Mucosa of gallbladder (tissue), 1 donor: ENCODE data around the gene PKNOX2. TPM values are rescaled to one million over a fixed set of nuclear protein-coding genes. Genes with fewer than 3 reads are reported as not detected.

Experiments
- DNase-seq: peaks from one replicate; pipeline ENCODE4 v3.0.0-alpha.2; 2020; ENCODE audit warnings: low spot score
- total RNA-seq: library from RNA; stranded (reverse); gene quantifications from one replicate; pipeline ENCODE4 v1.2.1, GENCODE V29; 2021
- donor health status: DM: no; HTN: no; CAD: no.

The PKNOX2 gene
- total RNA-seq, 1 donor from 2014 or later, result 5.1 TPM

DNA sequence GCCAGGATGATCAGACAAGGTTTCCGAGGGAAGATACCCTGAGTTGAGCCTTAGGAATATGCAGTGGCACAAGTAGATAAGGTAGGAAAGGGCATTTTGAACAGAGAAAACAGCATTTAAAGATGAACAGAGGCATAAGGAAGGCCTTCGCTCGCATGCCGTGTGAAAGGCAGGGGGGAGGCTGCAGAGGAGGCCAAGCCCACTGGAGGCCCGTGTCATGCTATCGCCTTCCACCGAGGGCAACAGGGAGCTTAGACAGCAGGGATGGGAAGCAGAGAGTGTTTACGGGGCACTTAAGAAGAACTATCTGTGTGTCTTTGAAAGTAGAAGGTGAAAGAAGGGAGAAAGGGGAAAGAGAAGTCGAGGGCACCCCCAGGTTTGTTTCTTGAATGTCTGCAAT is 148.3 kb downstream of the PKNOX2 start:
- DNase-seq, result no peak

DNA sequence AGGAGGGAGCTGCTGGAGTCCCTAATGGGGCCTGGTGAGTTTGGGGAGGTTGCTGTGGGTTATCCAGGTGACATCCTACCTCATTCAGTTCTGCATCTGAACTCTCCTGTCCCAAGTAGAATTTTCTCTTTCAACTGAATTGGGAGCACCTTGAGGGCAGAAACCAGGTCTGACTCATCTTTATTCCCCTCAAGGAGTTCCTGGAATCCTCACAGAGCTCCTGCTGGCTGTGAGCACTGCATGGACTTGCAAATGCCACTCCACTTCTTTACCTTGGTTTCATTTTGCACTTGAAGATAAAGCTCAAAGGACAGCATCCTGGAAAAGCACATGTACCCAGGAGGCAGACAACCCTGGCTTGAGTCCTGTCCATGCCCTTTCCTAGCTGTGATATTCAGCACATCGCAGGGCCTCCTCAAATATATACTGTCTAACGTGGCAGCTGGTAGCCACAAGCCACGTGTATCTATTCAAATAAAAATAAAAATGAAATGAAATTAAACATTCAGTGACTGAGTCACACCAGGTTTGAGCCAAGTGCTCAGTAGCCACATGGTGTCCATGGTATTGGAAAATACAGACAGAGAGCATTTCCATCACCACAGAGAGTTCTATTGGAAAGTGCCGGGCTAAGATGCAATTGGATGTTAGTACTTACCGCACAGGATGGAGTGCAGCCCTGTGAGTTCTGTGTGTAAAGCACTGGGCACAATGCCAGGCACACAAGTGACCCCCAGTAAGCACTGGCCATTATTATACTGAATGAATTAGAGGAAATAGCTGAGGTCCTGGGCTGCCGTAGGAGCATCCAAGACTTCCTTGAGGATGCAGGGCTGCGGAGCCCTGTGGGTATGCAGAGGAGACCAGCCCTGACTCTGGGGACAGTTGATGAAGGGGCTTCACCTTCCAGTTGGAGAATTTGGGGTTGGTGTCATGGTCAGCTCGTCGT is 149.0 kb downstream of the PKNOX2 start:
- DNase-seq, result no peak

DNA sequence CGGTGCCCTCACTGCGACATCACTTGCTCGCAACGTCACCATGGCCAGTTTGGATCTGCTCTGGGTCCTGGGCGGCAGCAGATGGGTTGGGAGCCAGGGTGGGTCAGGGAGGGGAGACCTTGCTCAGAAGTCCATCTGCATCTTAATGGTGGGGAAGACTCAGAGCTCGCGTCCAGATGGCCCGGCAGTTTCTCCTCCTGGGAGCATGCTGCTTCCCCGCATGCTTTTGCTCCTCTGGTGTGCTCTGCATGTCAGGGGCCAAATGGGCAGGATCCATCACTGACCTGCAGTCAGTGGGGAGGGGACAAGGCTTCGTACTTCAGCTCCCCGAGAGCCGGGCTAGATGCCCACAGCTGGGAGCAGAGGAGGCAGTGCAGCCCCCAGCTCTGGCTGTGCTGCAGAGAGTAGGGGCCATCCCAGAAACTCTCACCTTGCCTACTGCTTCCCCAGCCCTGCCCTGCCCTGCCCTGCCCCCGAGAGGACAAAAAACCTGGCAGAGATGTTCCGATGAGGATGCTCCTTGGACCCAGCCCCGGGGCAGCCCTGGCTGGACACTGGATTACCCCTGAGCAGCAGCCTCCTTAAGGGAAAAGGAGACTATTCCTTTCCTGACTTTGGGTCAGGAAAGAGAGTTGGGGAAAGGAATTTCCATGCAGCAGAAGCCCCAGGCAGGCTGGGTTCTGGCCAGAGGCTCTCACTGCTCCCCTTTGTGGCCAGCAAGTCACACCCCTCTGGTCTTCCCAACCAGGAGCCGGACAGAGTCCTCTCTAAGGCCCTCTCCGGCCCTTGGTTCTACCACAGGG is 149.9 kb downstream of the PKNOX2 start:
- no peak for DNase-seq

DNA sequence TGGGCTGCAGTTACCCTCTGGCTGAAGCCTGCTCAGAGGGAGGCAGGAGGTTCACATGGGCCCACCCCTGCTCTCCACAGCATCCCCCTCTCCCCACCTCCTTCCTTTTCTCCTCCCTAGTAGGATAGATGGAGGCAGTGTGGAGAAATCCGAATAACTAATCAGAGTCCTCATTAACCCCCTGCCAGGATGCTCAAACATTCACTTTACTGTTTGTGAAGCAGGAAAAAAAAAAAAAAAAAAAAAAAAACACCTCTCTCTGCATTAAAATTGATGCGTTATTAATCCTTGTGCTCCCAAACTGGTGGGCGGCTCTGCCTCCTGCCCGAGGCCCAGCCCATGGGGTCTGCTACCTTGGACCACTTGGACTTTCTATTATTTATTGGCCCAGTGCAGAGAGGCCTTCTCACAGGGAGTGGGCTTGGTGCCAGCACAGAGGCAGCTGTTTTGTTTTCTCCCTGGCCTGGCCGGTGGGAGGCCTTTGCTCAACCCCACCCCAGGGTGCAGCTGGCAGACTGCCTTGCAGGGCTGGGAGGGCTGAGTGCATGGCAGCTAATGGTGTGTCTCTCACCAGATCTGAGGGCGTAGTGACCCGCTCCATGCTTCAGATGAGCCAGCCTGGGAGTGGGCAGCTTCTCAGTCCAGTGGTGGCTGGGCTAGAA is 150.7 kb downstream of the PKNOX2 start:
- DNase-seq, result peak; percentile 51

DNA sequence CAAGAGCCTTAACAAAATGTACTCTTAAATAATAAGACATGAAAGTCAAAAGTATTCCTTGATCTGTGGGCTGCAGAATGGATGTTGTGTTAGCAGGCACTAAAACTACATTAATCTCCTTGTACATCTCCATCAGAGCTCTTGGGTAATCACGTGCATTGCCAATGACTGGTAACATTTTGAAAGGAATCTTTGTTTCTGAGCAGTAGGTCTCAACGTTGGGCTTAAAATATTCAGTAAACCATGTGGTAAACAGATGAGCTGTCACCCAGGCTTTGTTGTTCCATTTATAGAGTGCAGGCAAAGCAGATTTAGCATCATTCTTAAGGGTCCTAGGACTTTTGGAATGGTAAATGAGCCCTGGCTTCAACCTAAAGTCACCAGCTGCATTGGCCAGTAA is 152.9 kb downstream of the PKNOX2 start:
- no peak for DNase-seq

DNA sequence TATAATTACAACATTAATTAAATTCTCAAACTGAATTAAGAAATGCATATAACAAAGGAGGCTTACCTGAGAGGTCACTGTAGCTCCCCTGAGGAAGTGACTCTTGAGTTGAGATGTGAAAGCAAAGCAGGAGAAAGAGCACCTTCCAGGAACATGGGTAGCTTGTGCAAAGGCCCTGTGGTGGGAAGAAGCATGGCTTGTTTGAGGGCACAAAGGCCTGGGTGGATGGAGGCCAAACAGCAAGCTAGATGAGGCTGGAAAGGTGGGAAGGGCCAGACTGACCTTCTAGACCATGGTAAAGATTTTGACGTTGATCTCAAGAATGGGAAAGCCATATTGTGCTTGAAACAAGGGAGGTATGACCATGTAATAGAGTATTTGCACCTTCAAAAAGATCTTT is 155.1 kb downstream of the PKNOX2 start:
- no peak for DNase-seq

DNA sequence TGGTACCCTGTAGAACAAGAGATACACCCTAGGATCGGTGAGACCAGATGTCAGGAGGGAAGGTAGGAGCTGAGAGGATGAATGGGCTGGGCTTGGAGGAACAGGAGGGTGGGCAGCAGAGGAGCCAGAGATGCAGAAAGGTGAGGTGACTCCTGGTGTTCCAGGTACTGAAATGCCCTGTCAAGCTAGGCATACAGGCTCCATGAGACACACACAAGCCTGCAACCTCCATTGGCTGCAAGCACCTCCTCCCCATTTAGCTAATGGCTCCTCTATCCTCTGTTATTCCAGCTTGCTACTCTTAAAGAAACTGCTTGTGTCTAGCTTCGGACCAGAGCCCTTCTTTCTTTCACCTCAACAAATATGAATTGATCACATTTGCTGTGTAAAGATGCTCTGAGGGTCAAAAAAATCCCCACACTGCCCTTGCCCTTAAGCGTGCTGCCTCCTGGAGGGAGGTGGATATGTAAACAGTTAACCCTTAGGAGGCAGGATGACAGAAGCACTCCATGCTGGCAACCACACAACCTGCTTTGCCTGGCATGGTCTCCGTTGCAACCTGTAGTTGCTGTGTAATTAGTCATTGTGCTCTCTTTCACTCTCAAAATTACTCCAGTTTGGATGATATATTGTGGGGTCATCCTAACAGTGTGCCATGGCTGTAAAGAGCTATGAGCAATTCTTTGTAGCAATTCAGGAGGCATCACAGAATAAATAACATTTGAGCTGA is 156.0 kb downstream of the PKNOX2 start:
- no peak for DNase-seq

DNA sequence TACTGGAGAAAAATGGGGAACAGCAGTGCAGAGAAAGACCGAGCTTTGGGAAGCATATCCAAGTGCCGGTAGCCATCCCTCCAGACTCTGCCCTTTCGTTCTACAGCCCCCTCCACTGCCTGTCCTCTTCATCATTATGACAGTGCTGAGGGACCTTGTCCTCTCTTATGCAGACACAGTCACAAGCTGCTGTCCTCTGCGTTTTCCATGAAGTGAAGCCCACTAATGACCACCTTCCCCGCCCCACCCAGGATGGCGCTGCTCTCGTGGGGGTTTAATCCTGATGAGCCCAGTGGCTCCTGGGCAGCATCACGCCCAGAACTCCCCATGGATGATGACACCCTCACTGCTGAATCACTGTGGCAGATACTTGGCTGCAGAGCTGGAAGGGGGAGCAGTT is 157.7 kb downstream of the PKNOX2 start:
- DNase-seq, result no peak

DNA sequence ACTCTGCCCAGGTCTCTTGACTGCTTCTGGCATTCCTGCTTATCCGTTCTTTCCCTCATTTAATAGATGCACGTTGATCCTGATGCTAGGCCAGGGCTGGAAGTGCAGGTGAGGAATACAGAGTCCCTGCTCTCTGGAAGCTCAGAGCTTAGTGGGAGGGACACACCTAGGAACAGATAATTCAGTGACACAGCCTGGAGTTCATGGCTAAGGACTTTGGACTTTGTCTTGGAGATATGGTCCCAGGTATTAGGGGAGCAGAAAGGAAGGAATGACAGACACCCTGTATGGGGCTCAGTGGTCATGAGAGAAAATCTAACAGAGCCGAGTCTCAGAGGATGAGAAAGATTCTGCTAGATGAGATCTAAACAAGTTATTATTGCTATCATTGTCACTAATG is 160.6 kb downstream of the PKNOX2 start:
- DNase-seq, result no peak

DNA sequence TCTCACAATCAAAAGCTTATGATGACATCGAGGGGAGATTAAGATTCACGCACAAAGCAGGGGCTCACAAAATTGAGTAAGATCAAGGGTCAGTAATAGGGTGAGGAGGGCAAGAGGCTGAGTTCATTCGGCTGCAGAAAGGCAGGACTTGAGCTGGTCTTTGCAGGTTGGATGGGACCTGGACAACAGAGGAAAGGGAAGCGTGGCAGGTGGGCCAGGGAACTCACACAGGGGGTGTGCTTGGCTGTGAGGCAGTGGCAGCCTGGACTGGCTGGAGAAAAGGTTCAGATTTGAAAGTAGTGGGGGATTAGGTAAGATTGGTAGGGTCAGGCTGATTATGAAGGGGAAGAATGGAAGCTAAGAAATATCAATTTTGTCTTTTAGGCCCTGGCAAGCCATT is 161.6 kb downstream of the PKNOX2 start:
- no peak for DNase-seq

DNA sequence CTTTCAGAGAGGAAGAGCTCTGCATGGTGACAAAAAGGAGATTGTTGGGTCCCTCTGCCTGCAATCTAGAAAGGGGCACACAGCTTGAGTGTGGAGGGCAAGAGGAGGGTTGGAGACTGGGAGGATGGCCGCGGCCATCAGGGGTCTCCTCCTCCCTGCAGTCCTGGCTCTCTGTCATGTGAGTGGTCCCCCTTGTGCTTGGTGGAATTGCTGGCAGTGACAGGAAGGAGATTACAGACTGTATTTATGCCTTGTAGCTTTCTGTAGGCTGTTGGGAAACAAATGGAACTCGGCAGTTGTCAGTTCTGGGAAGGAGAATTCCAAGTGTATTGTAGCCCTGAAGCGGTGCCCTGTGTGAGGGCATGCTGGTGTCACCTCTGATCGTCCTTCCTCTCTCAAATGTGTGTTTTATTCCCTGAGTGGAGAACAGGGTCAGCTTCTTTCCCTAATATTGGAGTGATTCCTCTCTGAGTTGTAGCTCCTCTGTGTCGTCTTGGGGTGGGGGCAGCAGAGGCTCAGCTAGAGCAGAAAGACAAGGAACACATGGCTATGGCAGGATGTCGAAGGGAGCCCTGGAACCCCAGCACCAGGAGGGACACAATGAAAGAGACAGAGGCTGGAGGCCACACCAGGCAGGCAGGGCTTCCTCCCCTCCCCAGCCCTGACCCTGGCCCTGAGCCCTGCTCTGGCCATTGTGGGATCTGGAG is 163.1 kb downstream of the PKNOX2 start:
- DNase-seq, result no peak

DNA sequence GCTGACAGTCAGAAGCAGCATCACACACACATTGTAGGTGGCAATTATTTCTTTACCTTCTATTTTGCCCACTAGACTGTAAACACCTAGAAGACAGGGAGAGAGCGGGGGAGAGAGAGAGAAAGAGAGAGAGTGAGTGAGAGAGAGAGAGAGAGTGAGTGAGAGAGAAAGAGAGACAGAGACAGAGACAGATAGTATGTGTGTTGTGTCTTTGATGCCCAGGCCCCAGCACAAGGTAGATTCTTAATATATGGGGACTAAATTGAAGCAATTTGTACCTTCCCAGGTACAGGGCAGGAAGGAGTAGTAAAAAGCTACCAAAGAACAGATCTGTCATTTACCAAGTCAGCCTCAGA is 163.7 kb downstream of the PKNOX2 start:
- DNase-seq, result no peak

DNA sequence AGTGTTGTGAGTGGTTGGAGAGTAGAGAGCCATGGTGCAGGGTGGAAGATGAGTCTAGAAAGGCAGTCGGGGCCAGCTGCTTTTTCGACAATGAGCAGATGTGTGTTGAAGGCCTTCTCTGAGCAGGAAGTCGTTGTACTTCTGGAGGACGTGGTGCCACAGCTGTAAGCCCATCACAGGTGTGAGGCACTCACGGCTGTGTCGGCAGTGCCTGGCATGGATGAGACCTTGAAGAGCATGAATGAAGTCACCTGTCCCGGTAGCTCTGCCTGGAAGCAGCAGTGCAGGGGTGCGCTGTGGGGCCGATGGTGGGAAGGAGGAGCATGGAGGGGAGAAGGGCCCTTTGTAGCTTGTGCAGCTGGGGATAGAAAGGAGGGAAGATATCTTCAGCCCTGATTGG is 165.2 kb downstream of the PKNOX2 start:
- no peak for DNase-seq

DNA sequence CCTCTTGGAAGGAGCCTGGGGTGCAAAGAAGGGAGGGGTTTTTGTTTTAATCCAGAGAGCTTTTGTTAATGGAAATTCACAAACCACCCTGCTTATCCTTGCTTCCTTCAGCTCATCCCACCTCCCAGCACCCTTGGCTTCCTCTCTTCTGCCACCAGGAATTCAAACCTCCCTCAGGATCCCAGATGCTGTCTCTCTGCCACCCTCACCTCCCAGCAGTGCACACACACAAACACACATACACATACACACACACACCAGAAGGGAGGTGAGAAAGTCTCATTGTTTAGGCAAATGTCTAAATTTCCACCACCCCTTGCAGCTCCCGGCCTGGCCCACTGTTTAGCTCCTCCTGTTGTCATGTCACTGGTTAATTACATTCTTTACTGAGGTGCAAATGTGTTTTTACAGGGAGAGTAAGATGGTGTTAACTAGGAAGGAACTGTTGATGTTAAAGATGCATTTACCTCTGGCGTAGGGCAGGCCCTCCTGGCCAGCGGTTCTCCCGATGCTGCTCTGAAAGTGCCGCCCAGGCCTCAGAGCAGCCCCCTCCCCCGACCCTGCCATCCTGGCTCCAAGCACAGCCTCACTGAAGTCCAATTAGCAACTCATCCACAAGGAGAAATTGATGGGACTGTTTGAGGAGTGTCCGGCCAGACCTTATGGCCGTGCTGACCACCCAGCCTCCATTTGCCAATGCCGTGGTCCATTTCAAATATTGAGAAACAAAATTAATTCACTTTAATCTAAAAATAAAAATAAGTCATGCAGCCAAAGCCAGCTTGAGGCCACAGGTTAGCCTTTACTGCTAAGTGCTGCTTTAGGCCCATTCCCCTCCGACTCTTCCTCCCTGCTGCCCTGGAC is 166.1 kb downstream of the PKNOX2 start:
- DNase-seq, result no peak

DNA sequence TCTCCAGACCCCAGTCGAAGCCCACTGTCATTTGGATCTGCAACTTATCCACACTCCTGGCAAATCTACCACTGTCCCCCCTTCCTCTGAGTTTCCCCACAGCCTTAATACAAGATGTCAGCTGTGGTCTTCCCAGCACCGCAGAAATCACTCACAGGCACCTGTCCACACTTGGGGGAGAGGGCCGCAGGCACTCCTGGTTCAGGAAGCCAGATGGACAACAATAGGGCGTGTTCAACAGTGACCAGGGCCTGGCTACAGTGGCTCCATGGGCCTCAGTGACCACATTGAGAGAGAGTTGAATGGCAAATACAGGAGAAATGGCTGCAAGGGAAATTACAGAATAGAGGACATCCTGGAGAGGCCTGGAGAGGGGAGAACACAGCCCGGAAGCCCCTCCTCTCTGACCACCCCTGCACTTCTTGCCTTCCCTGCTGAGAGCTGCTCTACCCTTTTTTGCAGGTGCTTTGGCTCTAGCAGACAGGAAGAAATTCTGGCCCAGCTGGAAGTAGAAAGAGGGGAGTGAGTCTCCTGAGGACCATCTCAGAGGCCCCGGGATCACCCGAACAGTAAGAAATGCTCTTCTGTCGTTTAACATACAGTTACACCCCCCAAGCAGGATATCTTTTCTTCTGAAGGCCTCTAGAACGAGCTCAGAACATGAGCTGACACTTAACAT is 166.9 kb downstream of the PKNOX2 start:
- DNase-seq, result no peak

DNA sequence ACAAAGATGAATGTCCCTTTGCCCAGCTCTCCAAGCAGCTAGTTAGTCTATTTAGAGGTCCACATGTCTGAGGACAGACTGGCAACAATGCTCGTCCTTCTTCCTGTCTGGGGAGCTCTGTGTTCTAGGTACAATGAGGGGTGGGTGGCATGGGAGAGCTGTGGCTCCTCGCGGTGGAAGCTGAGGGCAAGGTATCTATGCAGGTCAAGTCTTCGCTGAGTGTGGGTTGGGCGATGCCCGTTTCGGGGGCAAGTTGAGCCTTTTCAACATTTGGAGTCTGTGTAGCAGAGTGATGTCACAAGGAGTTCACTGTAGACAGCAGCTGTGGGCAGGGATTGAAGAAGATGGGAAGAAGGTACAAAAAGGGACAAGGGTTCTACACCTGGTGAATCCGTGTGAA is 168.3 kb downstream of the PKNOX2 start:
- no peak for DNase-seq

DNA sequence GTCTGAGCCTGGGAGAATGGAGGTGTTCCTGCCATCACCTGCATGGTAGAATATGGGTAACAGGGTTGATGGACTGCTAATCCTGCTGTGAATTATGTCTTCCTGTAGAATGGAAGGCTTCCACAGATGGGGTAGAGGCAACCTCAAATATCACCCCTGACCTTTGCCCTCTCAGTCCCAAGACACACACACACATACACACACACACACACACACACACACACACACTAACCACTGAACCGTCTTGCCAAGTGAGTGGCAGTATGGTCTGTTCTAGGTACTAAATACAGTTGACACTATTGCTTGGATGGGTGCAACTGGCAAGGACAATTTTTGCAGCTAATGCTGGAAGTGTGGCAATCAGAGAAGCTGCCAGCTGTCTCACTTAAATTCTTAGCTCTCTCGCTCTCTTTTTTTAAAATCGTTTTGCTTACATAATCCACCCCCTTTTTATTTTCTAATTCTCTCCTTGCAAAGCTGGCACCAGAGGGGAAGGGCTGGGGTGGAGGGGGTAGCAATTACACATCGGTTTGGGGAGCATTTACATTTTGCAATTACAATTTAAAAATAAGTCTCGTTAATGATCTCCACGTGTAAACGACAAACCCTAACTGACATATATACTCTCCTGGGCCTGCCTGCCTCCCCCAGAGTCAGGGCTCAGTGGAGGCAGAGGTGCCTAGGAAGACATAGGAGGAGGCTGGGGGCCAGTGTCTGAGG is 169.0 kb downstream of the PKNOX2 start:
- no peak for DNase-seq

DNA sequence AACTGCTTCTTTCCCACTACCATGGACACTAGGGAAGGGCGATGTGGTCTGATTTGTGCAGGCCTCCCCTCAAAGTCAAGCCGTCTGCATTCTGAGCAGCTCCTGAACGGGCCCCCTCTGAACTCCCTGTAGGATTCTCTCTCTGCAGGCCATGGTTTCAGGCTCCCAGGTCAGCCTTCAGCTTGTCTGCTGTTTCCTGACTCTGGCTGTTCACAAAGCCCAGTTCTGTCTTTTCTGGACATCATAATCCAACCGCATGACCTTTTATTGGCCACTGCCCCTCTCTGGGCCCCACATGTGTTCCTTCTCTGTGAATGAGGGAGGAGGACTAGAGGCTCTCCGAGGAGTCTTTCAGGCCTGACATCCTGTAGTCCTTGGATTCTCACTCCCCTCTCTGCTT is 170.6 kb downstream of the PKNOX2 start:
- no peak for DNase-seq
